Activated CD8-positive, alpha-beta memory T cell treated with anti-CD3 and anti-CD28 coated beads, Interleukin-2, amount 10 ng/mL, durations not matched to agents 7 days and 5 days (primary cell): Measurements from ENCODE around the gene DNTTIP2. TPM values are rescaled to one million over a fixed set of nuclear protein-coding genes. Genes with fewer than 3 reads are reported as not detected.
"Not testable (repeated sequence)": the region's sequence is repeated elsewhere in the genome, so short reads cannot be mapped to it uniquely, and the experiment has no call there.

ENCODE experiments used
- ATAC-seq: fragments of 150-1000 bp; cut with Tn5 transposase; one replicate; pipeline ENCODE4 v1.10.0; 2021; ENCODE audit warnings: moderate library complexity
- CTCF ChIA-PET: fragments of 350-600 bp; sonication (Branson Sonifier 250); formaldehyde crosslinking; loops from one replicate; lab custom pipeline; 2021; ENCODE audit warnings: antibody characterized with exemption; lab: Charles Lee
- DNase-seq: peaks from one replicate; pipeline ENCODE4 v3.0.0-alpha.2; 2020
- H3K27ac Mint-ChIP-seq: one replicate; pipeline ENCODE4 v1.8.0; 2021; ENCODE audit warnings: mild to moderate bottlenecking, mixed read lengths
- H3K27me3 Mint-ChIP-seq: one replicate; pipeline ENCODE4 v1.8.0; 2021; ENCODE audit warnings: mixed read lengths
- H3K36me3 Mint-ChIP-seq: one replicate; pipeline ENCODE4 v1.8.0; 2021; ENCODE audit warnings: mild to moderate bottlenecking, mixed read lengths
- H3K4me1 Mint-ChIP-seq: one replicate; pipeline ENCODE4 v1.8.0; 2021; ENCODE audit warnings: mixed read lengths
- H3K4me3 Mint-ChIP-seq: one replicate; pipeline ENCODE4 v1.8.0; 2021; ENCODE audit warnings: mild to moderate bottlenecking, moderate library complexity, mixed read lengths
- H3K9me3 Mint-ChIP-seq: one replicate; pipeline ENCODE4 v1.8.0; 2022; ENCODE audit warnings: low read depth, mixed read lengths
- total RNA-seq, 2 experiments: library from RNA; stranded (reverse); gene quantifications; one replicate each; pipeline ENCODE4 v1.2.3, GENCODE V29; 2021

DNTTIP2 gene
- total RNA-seq, 2 experiments from 2014 or later: 60.8 to 74.5 TPM

- H3K4me3 Mint-ChIP-seq: peak overlapping the region; percentile 88
- no peaks in the 10 kb centered on the region for H3K36me3 Mint-ChIP-seq
- H3K27ac Mint-ChIP-seq: peak overlapping the region; percentile 93
- H3K9me3 Mint-ChIP-seq: peaks cover 3% of the 10 kb centered on the region
- H3K4me1 Mint-ChIP-seq: peaks cover 19% of the 10 kb centered on the region
- CTCF ChIA-PET: interaction anchor here (0.7 to 8.3 kb wide), 12 partner anchors 12 to 500 kb away, joined by 3 to 143 read pairs (median 3); no protein-coding TSS in a partner anchor
- DNase-seq (peak; percentile 90), ATAC-seq (peak; percentile 61)
- H3K27me3 Mint-ChIP-seq: peaks cover 2% of the 10 kb centered on the region
Measured at GRCh38 chr1:93846206-93846991, 32.6 kb downstream of the DNTTIP2 start.

- Mint-ChIP-seq H3K27me3 (peaks cover 2% of the 10 kb centered on the region), H3K4me3 (peak overlapping the region; percentile 88), H3K36me3 (no peaks in the 10 kb centered on the region), H3K27ac (peak overlapping the region; percentile 93), H3K4me1 (peaks cover 19% of the 10 kb centered on the region), H3K9me3 (peaks cover 3% of the 10 kb centered on the region)
- peak; percentile 22 for ATAC-seq
- DNase-seq: no peak
- CTCF ChIA-PET: interaction anchor here (0.7 to 8.3 kb wide), 12 partner anchors 13 to 499 kb away, joined by 3 to 143 read pairs (median 3); no protein-coding TSS in a partner anchor
Measured at GRCh38 chr1:93845538-93846205, 33.3 kb downstream of the DNTTIP2 start.

- Mint-ChIP-seq H3K27ac (no peak overlapping the region), H3K36me3 (no peaks in the 10 kb centered on the region), H3K4me3 (no peak overlapping the region), H3K4me1 (peaks cover 22% of the 10 kb centered on the region), H3K27me3 (peaks cover 2% of the 10 kb centered on the region), H3K9me3 (no peaks in the 10 kb centered on the region)
- ATAC-seq (no peak), DNase-seq (peak; percentile 58)
- CTCF ChIA-PET: interaction anchor here (0.7 to 8.3 kb wide), 21 partner anchors 8 to 540 kb away, joined by 3 to 143 read pairs (median 4); partner anchors contain the start of gene BCAR3
Measured at GRCh38 chr1:93844262-93845045, 34.6 kb downstream of the DNTTIP2 start.

GRCh38 chr1:93842750-93843500, 36.1 kb downstream of the DNTTIP2 start:
- no peak for ATAC-seq

GRCh38 chr1:93841771-93842170, 37.2 kb downstream of the DNTTIP2 start:
- no peak overlapping the region for H3K27ac Mint-ChIP-seq
- CTCF ChIA-PET: interaction anchor here (8.3 kb wide), 1 partner anchor 210 kb away, joined by 143 read pairs; no protein-coding TSS in a partner anchor
- DNase-seq: peak; percentile 27
- no peaks in the 10 kb centered on the region for H3K27me3 Mint-ChIP-seq
- H3K4me1 Mint-ChIP-seq: peaks cover 19% of the 10 kb centered on the region
- no peaks in the 10 kb centered on the region for H3K9me3 Mint-ChIP-seq
- no peak overlapping the region for H3K4me3 Mint-ChIP-seq
- no peaks in the 10 kb centered on the region for H3K36me3 Mint-ChIP-seq
- ATAC-seq: no peak

More at GRCh38 chr1:93842750-93843500, 36.1 kb downstream of the DNTTIP2 start:
- peaks cover 19% of the 10 kb centered on the region for H3K4me1 Mint-ChIP-seq
- H3K27me3 Mint-ChIP-seq: peaks cover 2% of the 10 kb centered on the region
- no peaks in the 10 kb centered on the region for H3K9me3 Mint-ChIP-seq
- no peaks in the 10 kb centered on the region for H3K36me3 Mint-ChIP-seq
- CTCF ChIA-PET: interaction anchor here (0.6 to 8.3 kb wide), 6 partner anchors 27 to 1282 kb away, joined by 3 to 143 read pairs (median 12); no protein-coding TSS in a partner anchor
- DNase-seq: no peak
- H3K4me3 Mint-ChIP-seq: no peak overlapping the region
- no peak overlapping the region for H3K27ac Mint-ChIP-seq

GRCh38 chr1:93840956-93841482, 38.0 kb downstream of the DNTTIP2 start:
- Mint-ChIP-seq H3K36me3 (no peaks in the 10 kb centered on the region), H3K4me3 (no peak overlapping the region), H3K27ac (no peak overlapping the region), H3K9me3 (no peaks in the 10 kb centered on the region), H3K4me1 (peaks cover 18% of the 10 kb centered on the region), H3K27me3 (no peaks in the 10 kb centered on the region)
- CTCF ChIA-PET: interaction anchor here (8.3 kb wide), 1 partner anchor 209 kb away, joined by 143 read pairs; no protein-coding TSS in a partner anchor
- ATAC-seq (no peak), DNase-seq (peak; percentile 22)

- Mint-ChIP-seq H3K4me1 (peaks cover 8% of the 10 kb centered on the region), H3K36me3 (peaks cover 2% of the 10 kb centered on the region), H3K27me3 (no peaks in the 10 kb centered on the region), H3K27ac (no peak overlapping the region), H3K4me3 (no peak overlapping the region), H3K9me3 (peaks cover 2% of the 10 kb centered on the region)
- CTCF ChIA-PET: interaction anchor here (8.3 kb wide), 1 partner anchor 208 kb away, joined by 143 read pairs; no protein-coding TSS in a partner anchor
- DNase-seq (no peak), ATAC-seq (no peak)
Measured at GRCh38 chr1:93839753-93840152, 39.3 kb downstream of the DNTTIP2 start.

- Mint-ChIP-seq H3K4me3 (no peak overlapping the region), H3K4me1 (peaks cover 6% of the 10 kb centered on the region)
Measured at GRCh38 chr1:93839307-93839706, 39.7 kb downstream of the DNTTIP2 start.

GRCh38 chr1:93837961-93838360, 41.0 kb downstream of the DNTTIP2 start:
- CTCF ChIA-PET: no interaction called here
- no peaks in the 10 kb centered on the region for H3K27me3 Mint-ChIP-seq
- peak; percentile 2 for DNase-seq
- peaks cover 8% of the 10 kb centered on the region for H3K9me3 Mint-ChIP-seq
- H3K4me1 Mint-ChIP-seq: peaks cover 4% of the 10 kb centered on the region
- ATAC-seq: no peak
- peaks cover 6% of the 10 kb centered on the region for H3K36me3 Mint-ChIP-seq
- no peak overlapping the region for H3K4me3 Mint-ChIP-seq
- no peak overlapping the region for H3K27ac Mint-ChIP-seq

More at GRCh38 chr1:93839307-93839706, 39.7 kb downstream of the DNTTIP2 start:
- CTCF ChIA-PET: interaction anchor here (8.3 kb wide), 1 partner anchor 207 kb away, joined by 143 read pairs; no protein-coding TSS in a partner anchor
- Mint-ChIP-seq H3K9me3 (peaks cover 5% of the 10 kb centered on the region), H3K27ac (no peak overlapping the region), H3K27me3 (no peaks in the 10 kb centered on the region), H3K36me3 (peaks cover 4% of the 10 kb centered on the region)
- no peak for ATAC-seq
- peak; percentile 25 for DNase-seq

- H3K4me1 Mint-ChIP-seq, H3K4me3 Mint-ChIP-seq, ATAC-seq, H3K36me3 Mint-ChIP-seq, H3K27me3 Mint-ChIP-seq, DNase-seq, H3K27ac Mint-ChIP-seq: not testable (repeated sequence)
- peaks cover 13% of the 10 kb centered on the region for H3K9me3 Mint-ChIP-seq
- CTCF ChIA-PET: interaction anchor here (1.0 kb wide), 1 partner anchor 20 kb away, joined by 3 read pairs; no protein-coding TSS in a partner anchor
Measured at GRCh38 chr1:93833293-93833692, 45.7 kb downstream of the DNTTIP2 start.

GRCh38 chr1:93829061-93829460, 49.9 kb downstream of the DNTTIP2 start:
- CTCF ChIA-PET: interaction anchor here (1.6 kb wide), 1 partner anchor 198 kb away, joined by 3 read pairs; no protein-coding TSS in a partner anchor
- H3K36me3 Mint-ChIP-seq: peaks cover 4% of the 10 kb centered on the region
- no peak overlapping the region for H3K27ac Mint-ChIP-seq
- no peak for ATAC-seq
- H3K4me3 Mint-ChIP-seq: no peak overlapping the region
- peaks cover 6% of the 10 kb centered on the region for H3K4me1 Mint-ChIP-seq
- peaks cover 6% of the 10 kb centered on the region for H3K9me3 Mint-ChIP-seq
- no peaks in the 10 kb centered on the region for H3K27me3 Mint-ChIP-seq
- no peak for DNase-seq

- Mint-ChIP-seq H3K27me3 (no peaks in the 10 kb centered on the region), H3K9me3 (peaks cover 6% of the 10 kb centered on the region), H3K4me1 (peaks cover 9% of the 10 kb centered on the region), H3K27ac (no peak overlapping the region), H3K4me3 (no peak overlapping the region), H3K36me3 (peaks cover 3% of the 10 kb centered on the region)
- no peak for DNase-seq
- CTCF ChIA-PET: interaction anchor here (1.6 kb wide), 1 partner anchor 197 kb away, joined by 3 read pairs; no protein-coding TSS in a partner anchor
- no peak for ATAC-seq
Measured at GRCh38 chr1:93828367-93828755, 50.6 kb downstream of the DNTTIP2 start.
